Thyroid gland (tissue), 4 donors: Measurements from ENCODE around the gene NXNL1. TPM values are rescaled to one million over a fixed set of nuclear protein-coding genes. Genes with fewer than 3 reads are reported as not detected.
A peak's percentile ranks its signal among the peaks of the same experiment; 100 is the strongest.

Experiments
- DNase-seq, 2 donors: peaks; one replicate each; pipeline ENCODE4 v3.0.0-alpha.2; 2019
- H3K27ac ChIP-seq, 3 donors: fragments of 200-600 bp; sonication (generic); 1 replicate in 2 of 3; 2 replicates in 1 of 3; pipeline ENCODE4 v1.5.1; 2016 to 2019; ENCODE audit warnings: mild to moderate bottlenecking in 1 of 3, moderate library complexity in 1 of 3
- H3K27me3 ChIP-seq: fragments of 200-600 bp; sonication (generic); one replicate; pipeline ENCODE4 v1.5.1; 2019
- H3K36me3 ChIP-seq, 2 donors: fragments of 200-600 bp; sonication (generic); one replicate each; pipeline ENCODE4 v1.5.1; 2016 to 2019
- H3K4me1 ChIP-seq, 2 donors: fragments of 200-600 bp; sonication (generic); one replicate each; pipeline ENCODE4 v1.5.1; 2017 to 2019
- H3K4me3 ChIP-seq, 3 donors: fragments of 200-600 bp; sonication (generic); replicated peaks in 1 of 3; 1 replicate in 2 of 3; 2 replicates in 1 of 3; pipeline ENCODE4 v1.5.1; 2016; ENCODE audit warnings: mild to moderate bottlenecking in 1 of 3
- H3K9me3 ChIP-seq: fragments of 200-600 bp; sonication (generic); one replicate; pipeline ENCODE4 v1.5.1; 2017
- CTCF ChIP-seq, 6 experiments: fragments of 200-600 bp in 3 of 6; fragments of 450-650 bp in 3 of 6; sonication (generic) in 3 of 6; IDR thresholded peaks; one replicate each; pipeline ENCODE4 v1.5.1; 2016 to 2019; ENCODE audit warnings: antibody characterized with exemption in 6 of 6, mild to moderate bottlenecking in 2 of 6, inconsistent platforms in 1 of 6, moderate library complexity in 1 of 6
- POLR2A ChIP-seq, 2 donors: fragments of 450-650 bp; IDR thresholded peaks; one replicate each; pipeline ENCODE4 v1.6.1; 2017; ENCODE audit warnings: antibody characterized with exemption in 2 of 2, mild to moderate bottlenecking in 2 of 2, moderate library complexity in 1 of 2
- WGBS, 2 donors: methylation state at CpG; one replicate each; pipeline ENCODE4 v1.1.5; 2017; 5-methylcytosine and 5-hydroxymethylcytosine counted together
- intact Hi-C: fragments of 100-400 bp; cut with DNase I; formaldehyde crosslinking; loops from one replicate; pipeline ENCODE4 v1.15.1; 2023
- total RNA-seq, 4 donors: library from RNA; depleted of rRNA; stranded (reverse); fragments of >200 nt; gene quantifications; one replicate each; pipeline ENCODE4 v1.2.3, GENCODE V29; 2016

NXNL1 gene
- total RNA-seq, 4 donors from 2014 or later = not detected

- no peaks in the 10 kb centered on the region for H3K27me3 ChIP-seq
- H3K9me3 ChIP-seq = no peaks in the 10 kb centered on the region
- whole genome bisulfite sequencing, 2 donors = 39 to 40% methylated on average over 5 of the region's 5 CpGs
- H3K4me1 ChIP-seq = peaks cover 6 to 8% of the 10 kb centered on the region in 2 donors
- intact Hi-C loops = no loop called here
- H3K27ac ChIP-seq = no peak overlapping the region
- no peaks in the 10 kb centered on the region for H3K36me3 ChIP-seq
- TF ChIP-seq POLR2A (IDR thresholded peaks at IDR 0.05) = no peak
- no peak for TF ChIP-seq CTCF (IDR thresholded peaks at IDR 0.05)
- peak overlapping the region in 1 of 3 donors; percentile 38 for H3K4me3 ChIP-seq
- DNase-seq = no peak
These were observed 13.0 kb downstream of the NXNL1 start for GRCh38 chr19:17447704-17448130.

GRCh38 chr19:17445526-17446165 lies 15.1 kb downstream of the NXNL1 start:
- 94 to 100% methylated on average over 1 of the region's 1 CpG for WGBS, 2 donors
- DNase-seq = no peak
- Histone ChIP-seq H3K27me3 (no peaks in the 10 kb centered on the region), H3K27ac (no peak overlapping the region), H3K36me3 (no peaks in the 10 kb centered on the region), H3K4me1 (peaks cover 6 to 8% of the 10 kb centered on the region in 2 donors), H3K4me3 (no peak overlapping the region), H3K9me3 (no peaks in the 10 kb centered on the region)
- intact Hi-C loops = no loop called here
- TF ChIP-seq POLR2A (IDR thresholded peaks at IDR 0.05) = no peak
- no peak for TF ChIP-seq CTCF (IDR thresholded peaks at IDR 0.05)

GRCh38 chr19:17441241-17442021 lies 19.3 kb downstream of the NXNL1 start:
- 57 to 61% methylated on average over 8 of the region's 8 CpGs for WGBS, 2 donors
- intact Hi-C loops = no loop called here
- Histone ChIP-seq H3K4me3 (no peak overlapping the region), H3K27me3 (no peaks in the 10 kb centered on the region), H3K36me3 (no peaks in the 10 kb centered on the region), H3K9me3 (no peaks in the 10 kb centered on the region), H3K4me1 (no peaks in the 10 kb centered on the region), H3K27ac (no peak overlapping the region)
- peak in 1 of 2 donors; percentile 10 for DNase-seq
- no peak for TF ChIP-seq POLR2A (IDR thresholded peaks at IDR 0.05)
- TF ChIP-seq CTCF (IDR thresholded peaks at IDR 0.05) = peak in 4 of 6 experiments; percentile 27 to 45 (median 41)

- H3K4me1 ChIP-seq = no peaks in the 10 kb centered on the region
- no peaks in the 10 kb centered on the region for H3K36me3 ChIP-seq
- intact Hi-C loops = no loop called here
- TF ChIP-seq CTCF (IDR thresholded peaks at IDR 0.05) = no peak
- TF ChIP-seq POLR2A (IDR thresholded peaks at IDR 0.05) = no peak
- H3K9me3 ChIP-seq = no peaks in the 10 kb centered on the region
- H3K27ac ChIP-seq = no peak overlapping the region
- 87 to 92% methylated on average over 7 of the region's 7 CpGs for WGBS, 2 donors
- no peaks in the 10 kb centered on the region for H3K27me3 ChIP-seq
- H3K4me3 ChIP-seq = no peak overlapping the region
- no peak for DNase-seq
These were observed 23.9 kb downstream of the NXNL1 start for GRCh38 chr19:17436874-17437267.
